Calu3 (cell line): ENCODE data around the gene FGF7. TPM values are rescaled to one million over a fixed set of nuclear protein-coding genes. Genes with fewer than 3 reads are reported as not detected.
"Not testable (repeated sequence)": the region's sequence is repeated elsewhere in the genome, so short reads cannot be mapped to it uniquely, and the experiment has no call there.

ENCODE experiments used
- BruUV-seq: library from RNA; stranded (reverse); fragments of 400-500 nt; replicated peaks from 2 replicates; lab custom pipeline; 2021; lab: Mats Ljungman, UMichigan
- CTCF ChIA-PET: fragments of 300-600 bp; sonication (Branson Sonifier 250); formaldehyde crosslinking; loops from one replicate; lab custom pipeline; 2022; ENCODE audit warnings: antibody characterized with exemption; lab: Charles Lee
- DNase-seq: peaks from one replicate; pipeline ENCODE4 v3.0.0; 2022
- H3K27ac Mint-ChIP-seq: one replicate; pipeline ENCODE4 v1.8.0; 2022; ENCODE audit warnings: mixed read lengths; ENCODE audit not compliant: unreplicated experiment
- H3K27me3 Mint-ChIP-seq: one replicate; pipeline ENCODE4 v1.8.0; 2022; ENCODE audit warnings: mixed read lengths; ENCODE audit not compliant: unreplicated experiment
- H3K36me3 Mint-ChIP-seq: one replicate; pipeline ENCODE4 v1.8.0; 2022; ENCODE audit warnings: mild to moderate bottlenecking, moderate library complexity, mixed read lengths; ENCODE audit not compliant: insufficient read depth, unreplicated experiment
- H3K4me1 Mint-ChIP-seq: one replicate; pipeline ENCODE4 v1.8.0; 2022; ENCODE audit warnings: mild to moderate bottlenecking, low read depth, mixed read lengths; ENCODE audit not compliant: unreplicated experiment
- H3K4me3 Mint-ChIP-seq: one replicate; pipeline ENCODE4 v1.8.0; 2022; ENCODE audit warnings: mild to moderate bottlenecking, low read depth, moderate library complexity, mixed read lengths; ENCODE audit not compliant: unreplicated experiment
- H3K9me3 Mint-ChIP-seq: one replicate; pipeline ENCODE4 v1.8.0; 2022; ENCODE audit warnings: low read depth, mixed read lengths; ENCODE audit not compliant: unreplicated experiment
- CTCF ChIP-seq: fragments of 200-600 bp; IDR thresholded peaks from one replicate; pipeline ENCODE4 v1.8.0; 2022; ENCODE audit warnings: antibody characterized with exemption; ENCODE audit not compliant: unreplicated experiment
- intact Hi-C: fragments of 100-400 bp; cut with micrococcal nuclease; formaldehyde crosslinking; loops from one replicate; pipeline ENCODE4 v1.10.0; 2022; ENCODE audit not compliant: unreplicated experiment
- total RNA-seq: library from RNA; stranded (reverse); gene quantifications from 2 replicates; pipeline ENCODE4 v1.2.3, GENCODE V29; 2022

The FGF7 gene
- total RNA-seq, 1 experiment from 2014 or later: not detected

GRCh38 chr15:49495993-49496753 lies 73.1 kb downstream of the FGF7 start:
- no peak overlapping the region for H3K27ac Mint-ChIP-seq
- H3K4me1 Mint-ChIP-seq: no peaks in the 10 kb centered on the region
- no peaks in the 10 kb centered on the region for H3K36me3 Mint-ChIP-seq
- H3K9me3 Mint-ChIP-seq: peaks cover 4% of the 10 kb centered on the region
- no TSS peak for BruUV-seq
- CTCF ChIA-PET: interaction anchor here (0.6 kb wide), 1 partner anchor 75 kb away, joined by 5 read pairs; no protein-coding TSS in a partner anchor
- H3K27me3 Mint-ChIP-seq: no peaks in the 10 kb centered on the region
- no peak for TF ChIP-seq CTCF
- intact Hi-C loops: no loop called here
- no peak for DNase-seq
- H3K4me3 Mint-ChIP-seq: no peak overlapping the region

GRCh38 chr15:49501586-49501985 lies 78.5 kb downstream of the FGF7 start:
- CTCF ChIA-PET: interaction anchor here (0.7 kb wide), 1 partner anchor 482 kb away, joined by 3 read pairs; no protein-coding TSS in a partner anchor
- no peak for DNase-seq
- no peak for TF ChIP-seq CTCF
- H3K27me3 Mint-ChIP-seq: no peaks in the 10 kb centered on the region
- H3K9me3 Mint-ChIP-seq: peaks cover 12% of the 10 kb centered on the region
- no peak overlapping the region for H3K27ac Mint-ChIP-seq
- H3K4me1 Mint-ChIP-seq: no peaks in the 10 kb centered on the region
- intact Hi-C loops: no loop called here
- H3K4me3 Mint-ChIP-seq: no peak overlapping the region
- no TSS peak for BruUV-seq
- no peaks in the 10 kb centered on the region for H3K36me3 Mint-ChIP-seq

- Mint-ChIP-seq H3K27me3 (no peaks in the 10 kb centered on the region), H3K4me3 (no peak overlapping the region), H3K27ac (no peak overlapping the region), H3K4me1 (no peaks in the 10 kb centered on the region), H3K36me3 (no peaks in the 10 kb centered on the region), H3K9me3 (peaks cover 7% of the 10 kb centered on the region)
- intact Hi-C loops: no loop called here
- TF ChIP-seq CTCF: no peak
- no TSS peak for BruUV-seq
- DNase-seq: no peak
- CTCF ChIA-PET: no interaction called here
These were observed 83.3 kb downstream of the FGF7 start for GRCh38 chr15:49506341-49506740.

GRCh38 chr15:49507261-49507660 lies 84.2 kb downstream of the FGF7 start:
- no peaks in the 10 kb centered on the region for H3K36me3 Mint-ChIP-seq
- intact Hi-C loops: no loop called here
- H3K9me3 Mint-ChIP-seq: peaks cover 6% of the 10 kb centered on the region
- TF ChIP-seq CTCF: no peak
- no peak overlapping the region for H3K4me3 Mint-ChIP-seq
- H3K27me3 Mint-ChIP-seq: no peaks in the 10 kb centered on the region
- no TSS peak for BruUV-seq
- DNase-seq: no peak
- no peaks in the 10 kb centered on the region for H3K4me1 Mint-ChIP-seq
- no peak overlapping the region for H3K27ac Mint-ChIP-seq
- CTCF ChIA-PET: no interaction called here

GRCh38 chr15:49512739-49513138 lies 89.7 kb downstream of the FGF7 start:
- H3K4me1 Mint-ChIP-seq, DNase-seq, H3K4me3 Mint-ChIP-seq, H3K27me3 Mint-ChIP-seq, H3K9me3 Mint-ChIP-seq, intact Hi-C loops, H3K27ac Mint-ChIP-seq, BruUV-seq, H3K36me3 Mint-ChIP-seq, CTCF ChIA-PET: not testable (repeated sequence)
